GM18505 (cell line): ENCODE results near the gene GPBP1L1.

Source experiments
- ATAC-seq: cut with Tn5 transposase; IDR thresholded peaks from one replicate; pipeline ENCODE4 v1.9.1; 2021; ENCODE audit not compliant: unreplicated experiment
- POLR2A ChIP-seq: IDR thresholded peaks from 4 replicates; pipeline ENCODE4 v1.6.1; 2011; ENCODE audit warnings: borderline replicate concordance; ENCODE audit not compliant: insufficient read depth, insufficient read length; ENCODE audit errors: extremely low read depth

The GPBP1L1 gene

DNA sequence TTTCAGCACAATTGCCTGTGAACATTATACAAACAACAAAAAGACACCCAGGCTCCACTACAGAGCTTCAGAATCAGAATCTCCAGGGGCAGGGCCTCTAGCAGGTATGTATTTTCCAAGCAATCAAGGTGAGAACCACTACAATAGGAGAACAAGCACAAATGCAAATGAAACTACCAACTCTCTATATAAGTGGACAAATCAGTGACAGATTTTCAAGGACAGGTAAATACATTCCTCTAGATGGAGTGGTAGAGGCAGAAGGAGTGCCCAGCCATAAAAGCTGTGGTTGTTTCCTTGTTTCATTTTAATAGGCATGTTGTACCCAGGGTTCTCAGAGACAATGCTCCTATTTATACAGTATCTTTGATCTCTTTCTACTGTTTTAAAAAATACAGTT is 42.4 kb downstream of the GPBP1L1 start:
- no peak for ATAC-seq
- TF ChIP-seq POLR2A, result no peak

- ATAC-seq, result no peak
These were observed 43.0 kb downstream of the GPBP1L1 start for GRCh38 chr1:45643321-45643720.

GRCh38 chr1:45640293-45640692 is 46.0 kb downstream of the GPBP1L1 start:
- TF ChIP-seq POLR2A, result no peak
- no peak for ATAC-seq

More at GRCh38 chr1:45643321-45643720, 43.0 kb downstream of the GPBP1L1 start:
- TF ChIP-seq POLR2A, result no peak

DNA sequence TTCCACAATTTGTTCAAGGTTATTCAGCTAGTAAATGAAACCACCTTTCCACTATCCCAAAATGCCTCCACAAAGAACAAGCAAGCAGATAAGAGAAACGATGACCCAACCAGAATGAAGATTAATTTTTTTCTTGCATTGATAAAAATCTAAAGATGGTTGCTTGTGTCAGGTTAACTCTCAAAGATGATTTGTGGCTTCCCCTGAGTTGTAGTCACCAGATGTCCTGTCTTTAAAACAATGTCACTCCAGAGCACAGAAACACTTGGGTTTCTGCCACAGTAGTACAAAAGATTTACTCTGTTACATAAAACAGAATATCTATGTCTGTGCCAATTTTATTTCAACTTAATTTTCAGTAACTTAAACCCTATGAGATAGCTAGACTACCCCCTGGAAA is 51.1 kb downstream of the GPBP1L1 start:
- ATAC-seq, result no peak
- TF ChIP-seq POLR2A, result no peak

DNA sequence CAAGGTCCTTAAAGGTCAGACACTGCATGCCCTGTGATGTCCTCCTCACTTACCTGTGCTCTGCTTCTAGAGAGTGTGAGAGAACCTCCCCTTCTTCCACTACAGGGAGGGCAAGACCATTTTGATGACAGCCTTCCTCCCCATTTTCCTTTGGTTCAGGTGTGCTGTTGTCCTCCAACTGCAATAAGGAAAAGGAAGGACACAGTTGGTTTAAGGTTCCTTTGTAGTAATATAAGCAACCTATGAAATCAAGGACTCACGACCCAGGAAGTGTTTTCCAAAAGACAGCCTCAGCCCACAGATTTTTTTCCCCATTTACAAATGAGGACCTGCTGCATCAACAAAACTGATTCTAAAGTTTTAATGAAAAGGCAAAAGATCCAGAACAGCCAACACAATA is 55.9 kb downstream of the GPBP1L1 start:
- ATAC-seq, result no peak
- TF ChIP-seq POLR2A, result no peak

GRCh38 chr1:45629035-45629434 is 57.3 kb downstream of the GPBP1L1 start:
- no peak for TF ChIP-seq POLR2A
- ATAC-seq, result no peak

DNA sequence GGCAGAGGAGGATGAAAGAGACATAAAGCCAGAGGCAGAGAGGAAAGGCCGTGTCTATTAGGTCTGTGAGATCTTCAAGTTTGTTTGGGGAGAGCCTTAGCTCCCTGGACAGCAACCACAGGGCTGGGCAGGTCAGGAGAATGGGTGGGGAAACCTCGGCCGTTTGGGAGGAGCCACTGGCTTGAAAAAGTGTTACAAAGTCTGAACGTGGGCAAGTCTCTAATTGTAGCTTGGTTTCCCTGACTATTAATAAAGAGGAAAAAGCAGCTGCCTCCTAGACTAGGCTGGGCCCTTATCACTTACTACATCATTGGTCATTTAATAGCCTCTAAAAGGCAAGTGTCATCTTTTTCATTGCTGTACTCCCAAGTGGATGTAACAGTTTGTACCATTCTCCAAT is 62.4 kb downstream of the GPBP1L1 start, which contains the start of gene CCDC17:
Gene CCDC17, minus strand, starts transcription at position 83 of the 400 bp plus-strand sequence. CDS start 145 bp downstream, outside the sequence.
- no peak for TF ChIP-seq POLR2A
- ATAC-seq, result no peak

DNA sequence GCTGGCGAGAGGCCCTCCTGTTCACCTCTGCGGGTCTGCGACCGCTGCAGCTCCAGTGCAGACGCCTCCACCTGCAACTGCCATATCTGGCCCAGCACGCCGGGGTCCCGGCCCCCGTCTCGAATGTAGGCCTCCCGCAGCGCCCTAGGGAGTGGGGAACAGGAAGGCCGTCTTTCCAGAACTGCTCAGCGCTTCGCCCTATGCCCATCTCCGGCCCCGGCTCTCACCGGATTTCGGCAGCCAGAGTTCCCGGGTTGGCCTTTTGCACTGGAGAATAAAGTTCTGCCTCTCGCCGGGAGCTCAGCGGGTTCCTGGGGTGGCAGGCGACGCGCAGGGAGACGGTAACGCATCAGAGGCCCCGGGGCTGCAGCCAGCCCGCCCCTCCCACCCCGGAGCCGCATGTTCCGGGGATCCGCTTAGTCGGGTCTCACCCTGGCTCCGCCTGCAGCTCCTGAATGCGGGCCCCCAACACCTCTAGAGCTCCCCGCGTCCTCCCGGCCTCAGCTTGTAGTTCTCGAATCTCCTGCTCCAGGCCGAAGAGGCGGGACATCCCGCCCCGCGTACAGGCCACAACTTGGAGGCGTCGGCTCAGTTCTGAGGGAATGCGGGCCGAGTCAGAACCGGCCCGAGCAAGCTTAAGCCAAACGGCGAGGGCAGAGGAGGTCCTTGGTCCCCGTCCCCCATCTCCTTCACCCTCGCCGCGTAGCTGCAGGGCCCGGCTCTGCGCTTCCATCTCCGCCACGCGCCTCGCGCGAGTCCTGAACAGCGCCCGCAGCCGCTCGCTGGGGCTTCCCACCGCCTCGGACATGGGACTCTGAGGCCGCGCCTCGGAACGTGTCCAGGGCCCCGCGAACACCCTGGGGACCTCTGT is 63.6 kb downstream of the GPBP1L1 start:
- TF ChIP-seq POLR2A, result peak; percentile 19
- no peak for ATAC-seq

GRCh38 chr1:45621895-45622523 is 64.3 kb downstream of the GPBP1L1 start:
- TF ChIP-seq POLR2A, result peak; percentile 15
- no peak for ATAC-seq

- no peak for TF ChIP-seq POLR2A
- ATAC-seq, result no peak
These were observed 64.9 kb downstream of the GPBP1L1 start for GRCh38 chr1:45621501-45621836.

GRCh38 chr1:45620588-45621500 is 65.5 kb downstream of the GPBP1L1 start:
- no peak for ATAC-seq
- TF ChIP-seq POLR2A, result no peak

GRCh38 chr1:45619149-45619921 is 67.0 kb downstream of the GPBP1L1 start:
- TF ChIP-seq POLR2A, result no peak
- no peak for ATAC-seq
